MG63 (cell line): ENCODE results near the gene MUS81. TPM values are rescaled to one million over a fixed set of nuclear protein-coding genes. Genes with fewer than 3 reads are reported as not detected.
"Not testable (repeated sequence)": the region's sequence is repeated elsewhere in the genome, so short reads cannot be mapped to it uniquely, and the experiment has no call there.

Experiments used
- DNase-seq: peaks from one replicate; pipeline ENCODE4 v3.0.0-alpha.2; 2020
- H3K27me3 ChIP-seq: fragments of 250-450 bp; sonication (Bioruptor Pico); 2 replicates; pipeline ENCODE4 v1.5.1; 2020; ENCODE audit warnings: mild to moderate bottlenecking, moderate library complexity
- H3K36me3 ChIP-seq: fragments of 250-450 bp; sonication (Bioruptor Pico); 2 replicates; pipeline ENCODE4 v1.5.1; 2020; ENCODE audit warnings: mild to moderate bottlenecking, moderate library complexity
- H3K4me3 ChIP-seq: fragments of 250-450 bp; sonication (Bioruptor Pico); 2 replicates; pipeline ENCODE4 v1.5.1; 2020; ENCODE audit warnings: mild to moderate bottlenecking, moderate library complexity
- H3K9me3 ChIP-seq: fragments of 250-450 bp; sonication (Bioruptor Pico); 2 replicates; pipeline ENCODE4 v1.5.1; 2020; ENCODE audit warnings: mild to moderate bottlenecking, moderate library complexity
- total RNA-seq: library from RNA; depleted of rRNA; stranded (reverse); fragments of >200 nt; shearing (Covaris generic); gene quantifications from 2 replicates; pipeline ENCODE4 v1.2.3, GENCODE V29; 2014; ENCODE audit warnings: low replicate concordance

Gene MUS81
- total RNA-seq, 1 experiment from 2014 or later = 45.3 TPM

DNA sequence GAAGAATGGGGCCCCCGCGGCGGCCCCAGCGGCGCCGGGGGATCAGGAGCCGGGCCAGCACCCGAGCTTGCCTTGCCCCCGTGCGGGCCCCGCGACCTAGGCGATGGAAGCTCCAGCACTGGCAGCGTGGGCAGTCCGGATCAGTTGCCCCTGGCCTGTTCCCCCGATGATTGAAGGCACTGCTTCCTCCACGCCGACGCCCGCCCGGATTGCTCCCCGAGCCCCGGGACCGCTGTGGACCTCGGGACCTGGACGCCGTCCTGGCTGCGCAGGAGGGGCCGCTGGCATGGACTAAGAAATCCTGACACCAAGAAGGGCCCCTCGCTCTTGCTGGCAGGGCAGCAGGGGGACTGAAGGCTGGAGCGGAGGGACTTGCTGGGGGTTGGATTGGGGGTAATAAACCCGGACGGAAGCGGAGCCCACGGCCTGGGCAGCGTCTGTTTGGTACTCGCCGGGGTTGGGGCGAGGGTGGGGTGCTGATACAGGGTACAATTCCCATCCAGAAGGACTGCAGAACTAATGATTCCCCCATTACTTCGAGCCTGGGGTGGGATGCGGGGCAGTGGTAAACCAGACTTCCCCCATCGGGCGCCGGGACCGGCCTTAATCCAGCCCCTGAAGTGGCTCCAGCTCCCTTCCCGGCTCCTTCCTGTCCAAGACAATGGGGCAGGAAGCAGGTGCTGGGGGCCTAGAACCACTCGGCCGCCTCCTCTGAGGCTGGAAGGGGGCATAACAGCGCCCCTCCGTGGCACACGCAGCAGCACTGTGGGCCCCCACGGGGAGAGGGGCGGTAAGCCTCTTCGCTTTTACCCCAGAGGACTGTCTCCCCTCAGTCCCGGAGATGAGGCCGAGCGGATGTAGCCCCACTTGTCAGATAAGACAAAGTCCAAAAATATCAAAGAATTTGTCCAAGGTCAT is 31.2 kb downstream of the MUS81 start:
- Histone ChIP-seq H3K9me3 (no peaks in the 10 kb centered on the region), H3K36me3 (peaks cover 62% of the 10 kb centered on the region), H3K27me3 (no peaks in the 10 kb centered on the region), H3K4me3 (peak overlapping the region; percentile 91)
- peak; percentile 90 for DNase-seq

DNA sequence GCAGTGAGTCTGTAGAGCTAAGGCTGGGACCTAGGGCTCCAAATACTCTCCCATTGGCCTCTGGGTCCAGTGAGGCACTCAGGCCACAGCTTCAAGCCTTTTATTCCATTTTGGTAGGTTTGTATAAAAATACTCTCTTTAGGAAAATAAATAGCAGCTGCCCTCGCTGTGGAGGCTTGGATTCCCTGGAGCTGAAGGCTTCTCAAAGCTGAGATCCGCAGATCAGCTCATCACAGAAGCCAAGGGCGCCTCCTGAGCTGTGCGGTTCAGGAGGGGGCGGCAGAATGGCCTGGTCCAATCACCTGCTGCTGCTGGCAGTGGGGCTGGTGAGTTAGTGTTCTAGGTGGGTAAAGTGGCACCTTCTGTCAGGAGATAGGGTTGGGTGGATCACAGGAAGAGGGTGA is 31.9 kb downstream of the MUS81 start:
- Histone ChIP-seq H3K4me3 (peak overlapping the region; percentile 91), H3K36me3 (peaks cover 62% of the 10 kb centered on the region)
- H3K9me3 ChIP-seq, H3K27me3 ChIP-seq: not testable (repeated sequence)
- peak; percentile 41 for DNase-seq

DNA sequence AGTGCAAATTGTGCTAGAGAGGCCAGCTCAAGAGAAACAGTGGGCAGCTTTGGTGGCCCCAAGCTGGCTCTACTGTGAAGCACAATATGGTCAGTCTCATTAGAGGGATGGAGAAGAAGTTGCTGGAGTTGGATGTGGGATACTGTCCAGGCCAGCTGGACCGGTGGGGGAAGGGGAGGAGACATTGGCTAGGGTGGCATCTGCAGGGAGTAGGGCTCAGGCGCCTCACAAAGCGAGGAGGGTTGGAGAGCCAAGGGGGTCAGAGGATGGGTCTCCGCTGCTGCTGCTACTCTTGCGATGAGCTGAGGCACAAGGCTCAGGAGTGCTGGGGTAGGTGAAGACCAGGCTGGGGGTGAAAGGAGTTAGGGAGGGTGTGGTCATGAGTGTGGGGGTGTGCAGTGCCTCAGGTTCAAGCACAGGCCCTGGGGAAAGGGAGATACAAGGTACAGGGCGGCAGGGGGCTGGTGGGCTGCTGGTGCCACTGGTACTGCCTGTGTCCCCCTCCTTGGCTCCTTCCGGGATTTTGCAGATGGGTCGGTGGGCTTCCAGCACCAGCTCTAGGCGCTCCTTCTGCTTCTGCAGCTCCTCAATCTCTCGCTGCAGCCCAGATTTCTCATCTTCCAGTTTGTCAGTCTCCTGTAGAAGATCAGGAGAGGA is 32.6 kb downstream of the MUS81 start:
- H3K27me3 ChIP-seq = no peaks in the 10 kb centered on the region

DNA sequence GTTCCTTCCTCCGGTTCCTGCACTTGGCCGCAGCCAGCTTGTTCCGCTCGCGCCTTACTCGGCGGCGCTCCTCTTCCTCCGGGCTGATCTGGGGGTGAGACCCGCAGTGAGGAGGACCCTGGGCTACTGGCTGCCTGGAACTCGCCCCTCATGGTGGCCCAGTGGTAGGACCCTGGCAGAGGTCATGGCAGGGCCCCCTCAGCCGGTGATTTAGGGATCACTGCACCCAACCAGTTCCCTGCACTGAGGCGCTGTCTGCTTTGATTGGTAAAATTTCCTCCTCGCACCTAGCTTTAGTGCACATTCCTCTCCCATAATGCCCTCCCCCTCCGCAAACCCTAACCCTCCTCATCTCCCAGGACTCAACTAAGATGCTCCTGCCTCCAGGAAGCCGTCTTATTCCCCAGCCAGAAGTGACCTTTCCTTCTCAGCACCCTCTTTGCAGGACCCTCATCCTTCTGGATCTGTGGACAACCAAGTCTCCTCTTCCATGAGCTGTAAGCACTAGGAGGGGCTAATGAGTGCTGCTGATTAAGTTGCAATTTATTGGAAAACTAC is 33.9 kb downstream of the MUS81 start:
- DNase-seq = no peak
- H3K27me3 ChIP-seq = no peaks in the 10 kb centered on the region

More for the DNA sequence above, 32.6 kb downstream of the MUS81 start:
- no peaks in the 10 kb centered on the region for H3K9me3 ChIP-seq
- peaks cover 62% of the 10 kb centered on the region for H3K36me3 ChIP-seq
- no peak for DNase-seq
- peak overlapping the region; percentile 91 for H3K4me3 ChIP-seq

DNA sequence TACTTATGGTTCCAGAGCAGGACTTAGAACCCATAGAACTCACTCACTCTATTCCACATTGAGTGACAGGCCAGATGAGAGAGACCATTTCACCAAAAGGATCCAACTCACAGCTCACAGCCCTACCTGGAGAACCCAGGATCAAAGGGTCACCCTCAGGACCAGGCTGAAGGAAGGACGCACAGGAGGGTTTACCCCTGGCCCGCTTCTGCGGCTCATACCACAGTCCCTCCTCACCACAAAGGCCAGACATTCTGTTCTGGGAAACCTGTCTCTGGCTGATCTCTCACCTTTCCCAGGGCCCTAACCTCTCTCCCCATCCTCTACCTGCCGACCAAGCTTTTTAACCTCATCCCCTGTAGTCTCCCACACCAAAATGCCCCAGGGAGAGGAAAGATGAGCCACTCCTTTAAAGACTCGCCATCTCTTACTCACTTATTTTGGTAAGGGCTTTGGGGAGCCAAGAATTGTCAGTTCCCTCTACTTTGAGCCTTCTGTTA is 35.3 kb downstream of the MUS81 start:
- Histone ChIP-seq H3K9me3 (no peaks in the 10 kb centered on the region), H3K36me3 (peaks cover 79% of the 10 kb centered on the region), H3K27me3 (no peaks in the 10 kb centered on the region), H3K4me3 (peak overlapping the region; percentile 98; the same call in 1 of the 2 replicates)
- DNase-seq = no peak

More for the DNA sequence above, 33.9 kb downstream of the MUS81 start:
- Histone ChIP-seq H3K36me3 (peaks cover 72% of the 10 kb centered on the region), H3K9me3 (no peaks in the 10 kb centered on the region), H3K4me3 (no peak overlapping the region)

DNA sequence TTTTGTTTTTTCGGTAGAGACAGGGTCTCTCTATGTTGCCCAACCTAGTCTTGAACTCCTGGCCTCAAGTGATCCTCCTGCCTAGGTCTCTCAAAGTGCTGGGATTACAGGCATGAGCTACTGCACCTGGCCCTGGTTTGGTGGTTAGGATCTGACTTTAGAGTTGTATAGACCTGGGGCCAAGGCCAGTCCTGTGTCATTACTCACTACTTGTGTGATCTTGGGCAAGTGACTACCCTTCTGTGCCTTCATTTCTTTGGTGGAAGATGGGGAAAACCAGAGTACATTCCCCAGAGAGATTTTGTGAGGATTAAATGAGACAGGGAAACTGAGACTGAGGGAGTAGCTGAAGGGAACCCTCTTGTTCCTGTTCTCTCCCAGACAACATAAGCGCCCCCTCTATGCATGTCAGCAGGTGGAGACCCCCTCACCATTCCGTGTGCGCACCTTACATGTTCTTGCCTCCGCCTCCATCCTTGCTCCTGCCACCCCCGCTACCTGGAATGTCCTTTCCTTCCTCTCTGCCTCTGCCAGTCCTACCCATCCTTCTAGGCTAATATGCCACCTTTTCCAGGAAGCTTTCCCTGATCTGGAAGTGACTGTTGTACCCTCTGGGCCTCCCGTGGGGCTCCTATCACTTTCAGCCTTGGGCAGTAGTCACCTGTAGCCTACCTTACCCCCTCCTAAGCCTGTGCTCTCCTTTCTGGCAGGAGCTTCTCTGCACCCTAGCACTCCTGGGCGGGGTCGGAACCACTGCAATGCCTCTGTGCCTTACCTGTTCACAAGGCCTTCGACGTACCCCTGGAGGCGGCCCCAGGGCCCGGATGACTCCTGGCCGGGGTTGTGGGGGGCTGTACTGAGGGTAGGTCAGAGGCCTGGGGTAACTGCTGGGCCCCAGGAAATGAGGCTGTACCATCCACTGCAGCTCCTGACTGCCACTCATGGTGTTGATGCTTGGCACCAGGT is 36.1 kb downstream of the MUS81 start:
- DNase-seq = no peak
- Histone ChIP-seq H3K27me3 (no peaks in the 10 kb centered on the region), H3K9me3 (no peaks in the 10 kb centered on the region), H3K4me3 (peak overlapping the region; percentile 98), H3K36me3 (peaks cover 77% of the 10 kb centered on the region)

DNA sequence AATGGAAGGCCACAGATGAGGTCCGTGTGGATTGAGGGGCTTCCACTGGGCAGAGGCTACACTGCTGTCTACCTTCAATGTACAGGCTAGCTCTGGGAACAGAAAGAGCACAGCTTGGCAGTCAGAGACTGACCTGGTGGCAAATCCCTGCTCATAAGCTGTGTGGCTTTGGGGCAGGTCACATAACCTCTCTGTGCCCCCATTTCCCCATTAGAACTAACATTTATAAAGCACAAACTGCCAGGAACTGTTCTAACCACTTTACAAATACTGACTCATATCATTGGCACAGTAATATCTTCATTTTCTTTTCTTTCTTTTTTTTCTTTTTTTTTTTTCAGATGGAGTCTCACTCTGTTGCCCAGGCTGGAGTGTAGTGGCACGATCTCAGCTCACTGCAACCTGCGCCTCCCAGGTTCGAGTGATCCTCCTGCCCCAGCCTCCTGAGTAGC is 36.8 kb downstream of the MUS81 start:
- H3K9me3 ChIP-seq = no peaks in the 10 kb centered on the region
- H3K27me3 ChIP-seq = no peaks in the 10 kb centered on the region
- peak overlapping the region; percentile 98 for H3K4me3 ChIP-seq
- H3K36me3 ChIP-seq = peaks cover 70% of the 10 kb centered on the region
- DNase-seq = no peak

DNA sequence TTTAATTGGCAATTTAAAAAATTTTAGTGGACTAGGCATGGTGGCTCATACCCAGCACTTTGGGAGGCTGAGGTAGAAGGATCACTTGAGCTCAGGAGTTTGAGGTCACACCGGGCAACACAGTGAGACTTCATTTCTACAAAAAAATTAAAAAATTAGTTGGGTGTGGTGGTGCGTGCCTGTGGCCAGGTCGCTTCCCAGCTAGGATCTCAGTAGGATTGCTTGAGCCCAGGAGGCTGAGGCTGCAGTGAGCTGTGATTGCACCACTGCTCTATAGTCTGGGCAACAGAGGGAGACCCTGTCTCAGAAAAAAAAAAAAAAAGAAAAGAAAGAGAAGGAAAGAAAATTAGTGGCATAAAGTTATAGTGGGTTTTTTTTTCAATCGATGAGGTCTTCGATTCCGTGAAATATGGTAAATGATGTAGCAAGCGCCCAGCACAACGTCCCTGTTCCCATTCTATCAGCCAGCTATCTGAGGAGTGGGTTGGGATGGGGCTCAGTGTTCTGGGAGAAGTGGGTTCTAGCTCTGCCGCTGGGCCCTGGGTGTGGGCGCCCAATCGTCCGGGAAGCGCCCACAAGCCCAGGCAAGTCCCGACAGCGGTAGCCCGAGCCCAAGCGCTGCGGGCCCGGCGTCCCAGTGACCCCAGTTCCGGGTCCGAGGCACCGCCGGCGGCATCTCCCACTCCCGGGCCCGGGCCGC is 38.6 kb downstream of the MUS81 start:
- peaks cover 54% of the 10 kb centered on the region for H3K36me3 ChIP-seq
- H3K4me3 ChIP-seq = peak overlapping the region; percentile 98
- no peak for DNase-seq
- no peaks in the 10 kb centered on the region for H3K9me3 ChIP-seq
- no peaks in the 10 kb centered on the region for H3K27me3 ChIP-seq

DNA sequence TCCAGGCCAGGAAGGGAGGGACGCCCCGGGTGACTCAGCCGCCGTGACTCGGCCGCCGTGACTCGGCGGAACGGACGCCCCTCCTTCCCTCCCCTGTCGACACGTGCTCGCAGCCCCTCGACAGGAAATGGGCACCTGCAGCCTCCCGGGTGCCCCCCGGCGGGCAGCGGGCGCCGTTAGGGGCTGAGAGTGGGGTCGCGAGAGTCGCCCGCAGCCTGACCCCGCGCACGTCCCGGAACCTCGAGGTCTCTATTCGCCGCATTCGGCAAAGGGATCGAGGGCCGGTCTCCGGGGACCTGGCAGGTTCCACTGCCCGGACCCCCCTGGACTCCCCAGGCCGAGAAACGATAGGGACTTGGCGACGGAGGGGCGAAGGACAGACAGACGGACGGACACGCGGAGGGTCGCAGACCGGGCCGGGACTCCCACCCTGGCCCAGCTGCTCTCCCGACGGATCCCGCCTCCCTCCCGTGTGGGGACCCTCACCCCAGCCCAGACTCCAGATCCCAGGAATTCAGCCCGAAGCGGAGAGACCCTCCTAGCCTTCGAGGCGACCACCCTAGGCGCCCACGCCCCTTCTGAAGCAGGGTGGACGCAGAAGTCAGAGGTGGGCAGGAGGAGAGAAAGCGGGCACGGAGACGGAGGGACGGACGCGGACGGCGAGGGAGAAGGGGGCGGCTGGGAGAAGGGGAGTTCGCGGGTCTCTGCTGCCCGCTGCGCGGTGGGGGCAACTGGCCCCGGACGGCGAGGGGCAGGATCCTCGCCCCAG is 39.3 kb downstream of the MUS81 start:
- Histone ChIP-seq H3K9me3 (no peaks in the 10 kb centered on the region), H3K4me3 (peak overlapping the region; percentile 98), H3K36me3 (peaks cover 47% of the 10 kb centered on the region), H3K27me3 (no peaks in the 10 kb centered on the region)
- peak; percentile 92 for DNase-seq

DNA sequence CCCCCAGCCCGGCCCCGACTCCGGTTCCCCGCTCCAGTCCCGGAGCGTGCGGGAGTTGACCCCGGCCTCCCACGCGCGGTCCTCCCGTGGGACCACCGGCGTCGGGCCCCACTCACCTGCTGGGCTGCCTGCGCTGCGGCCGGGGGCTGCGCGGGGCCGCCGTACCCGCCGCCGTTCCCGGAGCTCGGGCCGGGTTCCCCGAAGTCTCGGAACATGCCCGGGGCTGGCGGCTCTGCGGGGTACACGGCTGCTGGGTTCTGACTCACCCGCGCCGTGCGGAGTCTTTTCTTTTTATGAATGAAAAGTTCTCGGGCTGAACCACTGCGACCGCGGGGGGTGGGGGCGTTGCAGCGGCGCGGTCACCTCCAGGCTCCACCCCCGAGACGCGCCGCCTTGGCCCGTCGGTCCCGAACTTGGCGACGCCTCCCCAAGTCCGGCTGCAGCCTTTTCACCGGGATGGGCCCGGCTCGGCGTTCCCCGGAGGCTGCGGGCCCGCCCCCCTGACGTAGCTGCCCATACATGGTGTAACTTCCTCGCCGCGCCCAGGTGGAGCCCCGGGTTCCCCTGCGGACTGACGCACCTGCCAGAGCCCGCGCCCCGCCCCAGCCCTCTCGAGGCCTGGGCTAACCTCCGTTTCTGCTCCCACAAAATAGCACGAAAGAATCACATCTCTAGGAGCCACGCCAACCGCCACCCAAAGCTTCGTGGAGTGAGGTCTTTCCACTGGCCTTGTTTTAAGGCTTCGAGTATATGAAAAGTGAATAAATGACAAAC is 40.1 kb downstream of the MUS81 start, which contains the start of gene FOSL1:
TSS of gene FOSL1 (minus strand) at position 264 of the 774 bp plus-strand sequence. CDS start at position 215, 49 bp downstream.
- peak; percentile 98 for DNase-seq

DNA sequence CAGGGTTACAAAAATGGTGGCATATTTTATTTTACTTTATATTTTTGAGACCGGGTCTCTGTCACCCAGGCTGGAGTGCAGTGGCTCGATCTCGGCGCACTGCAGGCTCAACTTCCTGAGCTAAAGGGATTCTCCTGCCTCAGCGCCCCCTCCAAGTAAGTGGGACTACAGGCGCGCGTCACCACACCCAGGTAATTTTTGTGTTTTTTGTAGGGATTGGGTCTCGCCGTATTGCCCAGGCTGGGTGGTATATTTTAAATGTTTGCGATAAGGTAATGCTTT is 40.6 kb downstream of the MUS81 start:
- no peaks in the 10 kb centered on the region for H3K9me3 ChIP-seq
- H3K4me3 ChIP-seq = no peak overlapping the region
- DNase-seq = no peak
- H3K27me3 ChIP-seq = no peaks in the 10 kb centered on the region
- peaks cover 36% of the 10 kb centered on the region for H3K36me3 ChIP-seq

More for the DNA sequence above, 40.1 kb downstream of the MUS81 start, which contains the start of gene FOSL1:
- Histone ChIP-seq H3K4me3 (peak within 1 kb of the TSS; percentile 98), H3K27me3 (no peaks in the 10 kb centered on the region), H3K9me3 (no peaks in the 10 kb centered on the region), H3K36me3 (peaks cover 41% of the 10 kb centered on the region)

DNA sequence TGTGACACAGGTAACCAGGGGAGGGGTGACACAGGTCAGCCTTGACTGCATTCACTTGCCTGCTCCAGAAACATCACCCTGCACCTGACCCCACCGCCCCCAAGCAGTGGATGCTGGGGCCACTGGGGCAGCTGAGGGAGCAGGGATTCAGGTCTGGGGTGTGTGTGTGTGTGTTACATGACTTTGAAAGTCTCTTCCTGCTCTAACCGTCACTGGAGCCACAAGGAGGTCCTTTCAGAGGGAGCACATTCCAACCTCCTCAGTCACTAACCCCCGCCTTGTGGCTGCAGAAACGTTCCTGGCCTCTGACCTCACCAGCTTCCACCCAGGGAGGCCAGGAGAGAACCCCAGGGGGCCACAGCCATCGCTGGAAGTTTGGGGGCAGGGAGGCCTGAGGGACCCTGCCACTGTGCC is 42.8 kb downstream of the MUS81 start:
- DNase-seq = peak; percentile 91
- H3K27me3 ChIP-seq = no peaks in the 10 kb centered on the region
- no peaks in the 10 kb centered on the region for H3K9me3 ChIP-seq
- H3K4me3 ChIP-seq = no peak overlapping the region
- H3K36me3 ChIP-seq = peaks cover 16% of the 10 kb centered on the region

DNA sequence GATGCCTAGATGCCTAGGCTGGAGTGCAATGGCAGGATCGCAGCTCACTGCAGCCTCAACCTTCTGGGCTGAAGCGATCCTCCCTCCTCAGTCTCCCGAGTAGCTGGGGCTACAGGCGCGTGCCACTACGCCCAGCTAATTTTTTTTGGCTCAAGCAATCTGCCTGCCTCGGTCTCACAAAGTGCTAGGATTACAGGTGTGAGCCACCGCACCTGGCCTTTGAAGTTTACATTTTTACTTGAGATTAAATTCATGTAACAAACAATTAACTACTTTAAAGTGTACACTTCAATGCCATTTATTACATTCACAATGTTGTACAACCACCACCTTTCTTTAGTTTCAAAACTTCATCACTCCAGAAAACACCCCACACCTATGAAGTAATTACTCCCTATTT is 43.5 kb downstream of the MUS81 start:
- Histone ChIP-seq H3K36me3 (peaks cover 10% of the 10 kb centered on the region), H3K9me3 (no peaks in the 10 kb centered on the region), H3K4me3 (no peak overlapping the region), H3K27me3 (no peaks in the 10 kb centered on the region)
- DNase-seq = no peak

DNA sequence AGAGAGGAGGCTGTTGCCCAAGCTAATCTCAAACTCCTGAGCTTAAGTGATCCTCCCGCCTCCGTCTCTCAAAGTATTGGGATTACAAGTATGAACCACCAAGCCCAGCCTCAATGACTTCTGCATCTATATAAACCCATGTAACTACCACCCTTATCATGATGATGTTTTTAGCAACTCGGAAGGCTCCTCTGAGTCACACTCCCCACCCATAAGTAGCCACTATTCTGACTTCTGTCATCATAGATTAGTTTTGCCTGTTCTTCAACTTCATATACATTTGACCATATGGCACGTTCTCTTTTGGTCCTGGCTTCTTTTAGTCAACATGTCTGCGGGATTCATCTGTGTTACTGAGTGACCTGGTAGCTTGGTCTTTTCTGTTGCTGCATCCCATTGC is 46.4 kb downstream of the MUS81 start:
- no peaks in the 10 kb centered on the region for H3K36me3 ChIP-seq
- H3K27me3 ChIP-seq = no peaks in the 10 kb centered on the region
- no peak for DNase-seq
- H3K4me3 ChIP-seq = no peak overlapping the region
- H3K9me3 ChIP-seq = no peaks in the 10 kb centered on the region
